Calu3 (cell line): ENCODE data around the gene SETD4. TPM values are rescaled to one million over a fixed set of nuclear protein-coding genes. Genes with fewer than 3 reads are reported as not detected.

Source experiments
- BruUV-seq: library from RNA; stranded (reverse); fragments of 400-500 nt; replicated peaks from 2 replicates; lab custom pipeline; 2021; lab: Mats Ljungman, UMichigan
- CTCF ChIA-PET: fragments of 300-600 bp; sonication (Branson Sonifier 250); formaldehyde crosslinking; loops from one replicate; lab custom pipeline; 2022; ENCODE audit warnings: antibody characterized with exemption; lab: Charles Lee
- DNase-seq: peaks from one replicate; pipeline ENCODE4 v3.0.0; 2022
- H3K27ac Mint-ChIP-seq: one replicate; pipeline ENCODE4 v1.8.0; 2022; ENCODE audit warnings: mixed read lengths; ENCODE audit not compliant: unreplicated experiment
- H3K27me3 Mint-ChIP-seq: one replicate; pipeline ENCODE4 v1.8.0; 2022; ENCODE audit warnings: mixed read lengths; ENCODE audit not compliant: unreplicated experiment
- H3K36me3 Mint-ChIP-seq: one replicate; pipeline ENCODE4 v1.8.0; 2022; ENCODE audit warnings: mild to moderate bottlenecking, moderate library complexity, mixed read lengths; ENCODE audit not compliant: insufficient read depth, unreplicated experiment
- H3K4me1 Mint-ChIP-seq: one replicate; pipeline ENCODE4 v1.8.0; 2022; ENCODE audit warnings: mild to moderate bottlenecking, low read depth, mixed read lengths; ENCODE audit not compliant: unreplicated experiment
- H3K4me3 Mint-ChIP-seq: one replicate; pipeline ENCODE4 v1.8.0; 2022; ENCODE audit warnings: mild to moderate bottlenecking, low read depth, moderate library complexity, mixed read lengths; ENCODE audit not compliant: unreplicated experiment
- H3K9me3 Mint-ChIP-seq: one replicate; pipeline ENCODE4 v1.8.0; 2022; ENCODE audit warnings: low read depth, mixed read lengths; ENCODE audit not compliant: unreplicated experiment
- intact Hi-C: fragments of 100-400 bp; cut with micrococcal nuclease; formaldehyde crosslinking; loops from one replicate; pipeline ENCODE4 v1.10.0; 2022; ENCODE audit not compliant: unreplicated experiment
- total RNA-seq: library from RNA; stranded (reverse); gene quantifications from 2 replicates; pipeline ENCODE4 v1.2.3, GENCODE V29; 2022
- TF ChIP-seq, protein P1 (sequence below): fragments of 200-600 bp; IDR thresholded peaks from one replicate; pipeline ENCODE4 v1.8.0; 2022; ENCODE audit warnings: antibody characterized with exemption; ENCODE audit not compliant: unreplicated experiment

Gene SETD4
- total RNA-seq, 1 experiment from 2014 or later, result 24.7 TPM

DNA sequence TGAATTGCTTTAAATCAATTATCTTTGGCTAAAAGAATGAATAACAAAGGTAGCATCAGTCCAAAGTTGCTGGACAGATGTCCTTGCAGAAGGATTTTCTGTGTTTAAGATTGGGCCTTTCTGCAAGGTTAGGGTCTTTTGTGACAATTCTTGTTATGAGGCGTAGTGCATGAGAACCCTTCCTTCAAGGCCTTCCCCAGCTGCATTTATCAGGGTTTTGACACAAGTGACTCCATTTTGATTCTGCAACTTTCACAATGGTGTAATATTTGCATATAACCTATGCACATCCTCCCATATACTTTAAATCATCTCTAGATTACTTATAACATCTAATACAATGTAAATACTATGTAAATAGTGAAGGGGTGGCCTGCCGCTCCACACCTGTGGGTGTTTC lies 1.1 kb upstream of the SETD4 start:
- no peak overlapping the region for H3K4me3 Mint-ChIP-seq
- intact Hi-C loops, result loop anchor here (2.0 kb wide), 1 partner anchor 43 kb away; no protein-coding TSS in a partner anchor

DNA sequence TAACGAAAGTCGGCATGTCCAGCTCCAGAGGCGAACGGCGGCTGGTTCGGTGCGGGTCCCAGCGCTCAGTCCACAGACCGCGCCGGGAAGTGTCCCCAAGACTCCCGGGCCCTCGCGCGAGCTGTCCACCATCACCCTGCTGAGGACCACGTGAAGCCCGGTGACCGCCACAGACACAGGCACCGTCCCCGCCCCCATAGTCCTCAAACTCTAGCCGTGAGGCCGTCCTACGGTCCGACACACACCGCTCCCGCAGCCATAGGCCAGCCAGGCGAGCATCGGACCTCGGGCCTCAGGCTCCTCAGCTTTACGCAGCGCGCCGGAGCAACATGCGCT lies 535 bp downstream of the SETD4 start:
- BruUV-seq, result no TSS peak
- Mint-ChIP-seq H3K27ac (peak overlapping the region; percentile 83), H3K27me3 (no peaks in the 10 kb centered on the region), H3K4me1 (no peaks in the 10 kb centered on the region), H3K9me3 (no peaks in the 10 kb centered on the region), H3K36me3 (peaks cover 23% of the 10 kb centered on the region), H3K4me3 (peak overlapping the region; percentile 83)
- intact Hi-C loops, result loop anchor here (2.0 kb wide), 1 partner anchor 45 kb away; no protein-coding TSS in a partner anchor
- DNase-seq, result peak; percentile 37
- TF ChIP-seq, protein P1, sequence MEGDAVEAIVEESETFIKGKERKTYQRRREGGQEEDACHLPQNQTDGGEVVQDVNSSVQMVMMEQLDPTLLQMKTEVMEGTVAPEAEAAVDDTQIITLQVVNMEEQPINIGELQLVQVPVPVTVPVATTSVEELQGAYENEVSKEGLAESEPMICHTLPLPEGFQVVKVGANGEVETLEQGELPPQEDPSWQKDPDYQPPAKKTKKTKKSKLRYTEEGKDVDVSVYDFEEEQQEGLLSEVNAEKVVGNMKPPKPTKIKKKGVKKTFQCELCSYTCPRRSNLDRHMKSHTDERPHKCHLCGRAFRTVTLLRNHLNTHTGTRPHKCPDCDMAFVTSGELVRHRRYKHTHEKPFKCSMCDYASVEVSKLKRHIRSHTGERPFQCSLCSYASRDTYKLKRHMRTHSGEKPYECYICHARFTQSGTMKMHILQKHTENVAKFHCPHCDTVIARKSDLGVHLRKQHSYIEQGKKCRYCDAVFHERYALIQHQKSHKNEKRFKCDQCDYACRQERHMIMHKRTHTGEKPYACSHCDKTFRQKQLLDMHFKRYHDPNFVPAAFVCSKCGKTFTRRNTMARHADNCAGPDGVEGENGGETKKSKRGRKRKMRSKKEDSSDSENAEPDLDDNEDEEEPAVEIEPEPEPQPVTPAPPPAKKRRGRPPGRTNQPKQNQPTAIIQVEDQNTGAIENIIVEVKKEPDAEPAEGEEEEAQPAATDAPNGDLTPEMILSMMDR, result no peak
- CTCF ChIA-PET, result interaction anchor here (1.2 to 2.1 kb wide), 3 partner anchors 10 to 53 kb away, joined by 3 to 8 read pairs (median 4); partner anchors contain the start of gene CBR1

More for the DNA sequence above, 1.1 kb upstream of the SETD4 start:
- H3K27ac Mint-ChIP-seq, result no peak overlapping the region
- no peak for DNase-seq
- H3K36me3 Mint-ChIP-seq, result peaks cover 23% of the 10 kb centered on the region
- no TSS peak for BruUV-seq
- peaks cover 7% of the 10 kb centered on the region for H3K4me1 Mint-ChIP-seq
- no peaks in the 10 kb centered on the region for H3K27me3 Mint-ChIP-seq
- TF ChIP-seq, protein P1, result no peak
- no peaks in the 10 kb centered on the region for H3K9me3 Mint-ChIP-seq
- CTCF ChIA-PET, result no interaction called here

DNA sequence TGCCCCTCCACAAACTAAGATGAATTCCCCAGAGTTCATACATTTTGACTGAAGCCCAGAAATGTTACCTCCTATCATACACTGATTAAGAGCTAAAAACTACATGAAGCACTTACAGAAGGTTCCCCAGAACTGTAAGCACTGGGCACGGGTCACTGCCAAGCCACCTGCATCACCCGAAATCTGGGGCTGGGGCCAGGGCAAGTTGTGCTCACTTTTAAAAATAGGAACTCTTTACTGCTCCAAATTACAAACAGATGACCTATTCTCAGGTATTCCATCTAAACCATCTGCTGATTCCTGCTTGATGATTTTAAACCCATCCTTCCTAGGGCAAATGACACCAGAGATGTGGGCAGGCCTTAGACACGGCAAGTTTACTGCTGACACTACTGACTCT lies 4.8 kb downstream of the SETD4 start:
- TF ChIP-seq, protein P1, result no peak
- Mint-ChIP-seq H3K27ac (no peak overlapping the region), H3K4me3 (no peak overlapping the region), H3K9me3 (no peaks in the 10 kb centered on the region), H3K4me1 (no peaks in the 10 kb centered on the region), H3K36me3 (peaks cover 19% of the 10 kb centered on the region), H3K27me3 (no peaks in the 10 kb centered on the region)
- CTCF ChIA-PET, result no interaction called here
- intact Hi-C loops, result no loop called here
- no peak for DNase-seq
- BruUV-seq, result no TSS peak

DNA sequence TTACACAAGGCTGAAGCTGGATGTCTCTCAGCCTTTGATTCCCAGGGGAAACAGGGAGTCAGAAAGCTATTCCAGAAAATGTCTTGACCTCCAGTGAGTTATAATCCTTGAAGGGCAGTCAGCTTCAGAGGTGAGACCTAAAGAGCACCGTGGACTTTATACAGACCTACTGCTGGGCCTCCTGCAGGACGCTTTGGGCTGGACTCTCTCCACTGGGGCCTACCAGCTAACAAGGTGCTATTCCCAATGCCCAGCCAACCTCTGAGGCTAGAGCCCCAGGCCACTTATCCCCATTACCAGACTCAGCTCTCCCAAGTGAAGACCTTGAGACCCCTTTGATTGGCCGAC lies 6.6 kb downstream of the SETD4 start:
- CTCF ChIA-PET, result no interaction called here

More for the DNA sequence above, 6.6 kb downstream of the SETD4 start:
- Mint-ChIP-seq H3K27ac (no peak overlapping the region), H3K4me3 (no peak overlapping the region), H3K36me3 (peaks cover 21% of the 10 kb centered on the region), H3K27me3 (no peaks in the 10 kb centered on the region), H3K4me1 (no peaks in the 10 kb centered on the region), H3K9me3 (no peaks in the 10 kb centered on the region)
- no TSS peak for BruUV-seq
- intact Hi-C loops, result no loop called here
- TF ChIP-seq, protein P1, result no peak
- no peak for DNase-seq
